HepG2 (cell line): ENCODE data around the gene GLG1. TPM values are rescaled to one million over a fixed set of nuclear protein-coding genes. Genes with fewer than 3 reads are reported as not detected.

Experiments
- AHDC1 ChIP-seq: sonication (generic); formaldehyde crosslinking; IDR thresholded peaks from 2 replicates; pipeline ENCODE4 v1.5.1; 2020; ENCODE audit warnings: mild to moderate bottlenecking, missing genetic modification reagents, borderline replicate concordance
- CC2D1A ChIP-seq: sonication (generic); formaldehyde crosslinking; IDR thresholded peaks from 2 replicates; pipeline ENCODE4 v1.8.1; 2023; ENCODE audit warnings: mild to moderate bottlenecking, missing genetic modification reagents
- FIP1L1 ChIP-seq: fragments of 200-400 bp; formaldehyde crosslinking; IDR thresholded peaks from 2 replicates; pipeline ENCODE4 v1.6.1; 2018; ENCODE audit warnings: low read depth, mild to moderate bottlenecking, low read length, moderate library complexity, borderline replicate concordance; ENCODE audit not compliant: insufficient read depth
- FOXC1 ChIP-seq: sonication (generic); formaldehyde crosslinking; IDR thresholded peaks from 2 replicates; pipeline ENCODE4 v1.8.0; 2022; ENCODE audit warnings: mild to moderate bottlenecking, missing genetic modification reagents, borderline replicate concordance
- GFI1 ChIP-seq: sonication (generic); formaldehyde crosslinking; IDR thresholded peaks from 2 replicates; pipeline ENCODE4 v1.5.0; 2020; ENCODE audit warnings: missing genetic modification reagents, mild to moderate bottlenecking, borderline replicate concordance
- GTF3A ChIP-seq: sonication (generic); formaldehyde crosslinking; conservative IDR thresholded peaks from 2 replicates; pipeline ENCODE4 v1.4.0; 2020; ENCODE audit warnings: mild to moderate bottlenecking, missing genetic modification reagents
- HINFP ChIP-seq: sonication (generic); formaldehyde crosslinking; IDR thresholded peaks from 2 replicates; pipeline ENCODE4 v1.4.0; 2020; ENCODE audit warnings: low read depth, mild to moderate bottlenecking, missing genetic modification reagents
- LRRFIP1 ChIP-seq: sonication (generic); formaldehyde crosslinking; conservative IDR thresholded peaks from 2 replicates; pipeline ENCODE4 v1.4.0; 2020; ENCODE audit warnings: missing genetic modification reagents
- NKX3-1 ChIP-seq: sonication (generic); formaldehyde crosslinking; IDR thresholded peaks from 2 replicates; pipeline ENCODE4 v1.5.0; 2020; ENCODE audit warnings: missing genetic modification reagents
- PAF1 ChIP-seq: IDR thresholded peaks from 2 replicates; pipeline ENCODE4 v1.6.1; 2016; ENCODE audit warnings: missing genetic modification reagents, missing compliant biosample characterization
- RFX5 ChIP-seq: IDR thresholded peaks from 2 replicates; pipeline ENCODE4 v1.6.1; 2011; ENCODE audit warnings: low read depth, low read length, improper control_type of control experiment
- ZNF121 ChIP-seq: sonication (generic); formaldehyde crosslinking; IDR thresholded peaks from 2 replicates; pipeline ENCODE4 v1.5.0; 2020; ENCODE audit warnings: mild to moderate bottlenecking, missing genetic modification reagents
- ZNF44 ChIP-seq: sonication (generic); formaldehyde crosslinking; IDR thresholded peaks from 2 replicates; pipeline ENCODE4 v1.5.1; 2020; ENCODE audit warnings: mild to moderate bottlenecking, missing genetic modification reagents
- ZNF570 ChIP-seq: sonication (generic); formaldehyde crosslinking; IDR thresholded peaks from 2 replicates; pipeline ENCODE4 v1.4.0; 2020; ENCODE audit warnings: mild to moderate bottlenecking, missing genetic modification reagents, borderline replicate concordance
- ZNF75D ChIP-seq: sonication (generic); formaldehyde crosslinking; IDR thresholded peaks from 2 replicates; pipeline ENCODE4 v1.8.1; 2023; ENCODE audit warnings: missing genetic modification reagents, mild to moderate bottlenecking, borderline replicate concordance
- ZSCAN30 ChIP-seq: sonication (generic); formaldehyde crosslinking; IDR thresholded peaks from 2 replicates; pipeline ENCODE4 v1.5.0; 2020; ENCODE audit warnings: mild to moderate bottlenecking, missing genetic modification reagents
- polyA plus RNA-seq, 8 experiments: library from polyadenylated mRNA; depleted of rRNA in 3 of 8; stranded (reverse) in 7 of 8; unstranded in 1 of 8; fragments of >200 nt; fragmentation: Illumina TruSeq in 4 of 8; extraction: Trizol in 4 of 8; gene quantifications; 2 replicates each; pipeline versions ENCODE4 v1.2.1 to v1.2.3, GENCODE V29; 2011 to 2016; ENCODE audit warnings: low read depth in 4 of 8, missing spikeins in 1 of 8, mixed read lengths in 1 of 8; ENCODE audit not compliant: insufficient read depth in 1 of 8
- total RNA-seq, 5 experiments: library from RNA; depleted of rRNA; stranded (reverse); fragments of >200 nt; fragmentation: Illumina TruSeq; extraction: Trizol; gene quantifications; 2 replicates each; pipeline ENCODE4 v1.2.3, GENCODE V29; 2016; ENCODE audit warnings: low read depth in 1 of 5

Gene GLG1
- total and polyA plus RNA-seq, 2 of the 13 experiments (the other 11 are each of a cell fraction or from before 2014, with no cell fraction given): 87.7 to 141 TPM

- TF ChIP-seq AHDC1 (CRISPR knock-in tag) (no peak), ZNF570 (CRISPR knock-in tag) (no peak), PAF1 (CRISPR knock-in tag) (no peak), HINFP (CRISPR knock-in tag) (no peak), GFI1 (CRISPR knock-in tag) (no peak), CC2D1A (CRISPR knock-in tag) (no peak), FIP1L1 (no peak), LRRFIP1 (CRISPR knock-in tag) (no peak), RFX5 (no peak), ZNF44 (CRISPR knock-in tag) (0 out of 2 replicates have a peak, but pooled peaks have one; percentile 60), ZSCAN30 (CRISPR knock-in tag) (peak; percentile 39; the same call in 1 of the 2 replicates), ZNF75D (CRISPR knock-in tag) (peak; percentile 17), GTF3A (CRISPR knock-in tag) (no peak), NKX3-1 (CRISPR knock-in tag) (peak; percentile 34; the same call in 1 of the 2 replicates), FOXC1 (CRISPR knock-in tag) (no peak; the same call in 1 of the 2 replicates), ZNF121 (CRISPR knock-in tag) (peak; percentile 5; the same call in 1 of the 2 replicates)
These were observed 981 bp downstream of the GLG1 start (continued) for GRCh38 chr16:74605746-74606520.
